ENCODE measurements around the gene CALHM1.

The CALHM1 gene

DNA sequence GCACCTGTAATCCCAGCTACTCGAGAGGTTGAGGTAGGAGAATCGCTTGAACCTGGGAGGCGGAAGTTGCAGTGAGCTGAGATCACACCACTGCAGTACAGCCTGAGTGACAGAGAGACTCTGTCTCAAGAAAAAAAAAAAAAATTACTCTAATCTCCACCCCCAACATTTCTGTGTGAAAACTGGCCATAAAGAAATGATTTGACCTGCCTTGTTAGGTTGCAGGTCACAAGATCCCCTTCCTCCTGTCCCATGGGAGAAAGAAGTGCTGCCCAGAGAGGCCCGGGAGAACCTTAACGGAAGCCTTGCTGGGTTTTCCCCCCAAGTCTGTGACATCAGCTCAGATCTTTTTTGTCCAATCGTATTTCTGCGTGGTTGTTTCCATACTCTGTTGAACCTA lies 8.7 kb upstream of the CALHM1 start:
- ChIA-PET CTCF (interaction anchor here (0.7 to 0.9 kb wide), 2 partner anchors 13 to 21 kb away, joined by 3 to 8 read pairs; no protein-coding TSS in a partner anchor), POLR2A (no interaction called here)
- TF ChIP-seq ARNT (IDR thresholded peaks at IDR 0.05) (no peak), ELF4 (IDR thresholded peaks at IDR 0.05) (no peak), TARDBP (IDR thresholded peaks at IDR 0.05) (no peak)
- no peak for DNase-seq (ENCODE audit: extremely low spot score)

GRCh38 chr10:103466734-103467133 lies 8.0 kb upstream of the CALHM1 start:
- TF ChIP-seq TARDBP (IDR thresholded peaks at IDR 0.05) (no peak), LEF1 (IDR thresholded peaks at IDR 0.05; ENCODE audit: borderline replicate concordance) (no peak), ELF4 (IDR thresholded peaks at IDR 0.05) (no peak), BHLHE40 (IDR thresholded peaks at IDR 0.05; ENCODE audit: borderline replicate concordance) (no peak), L3MBTL2 (conservative IDR thresholded peaks at IDR 0.05) (no peak), HDGF (IDR thresholded peaks at IDR 0.05; ENCODE audit: borderline replicate concordance) (no peak), FOXA1 (IDR thresholded peaks at IDR 0.05) (no peak), ARNT (IDR thresholded peaks at IDR 0.05) (no peak), FOXM1 (IDR thresholded peaks at IDR 0.05; ENCODE audit: borderline replicate concordance) (no peak), NFRKB (IDR thresholded peaks at IDR 0.05) (no peak), FOXK2 (IDR thresholded peaks at IDR 0.05) (no peak), ZNF384 (IDR thresholded peaks at IDR 0.05) (no peak), SUZ12 (IDR thresholded peaks at IDR 0.05) (no peak), SP1 (IDR thresholded peaks at IDR 0.05) (no peak), CTBP1 (IDR thresholded peaks at IDR 0.05; ENCODE audit: borderline replicate concordance) (no peak)
- TF ChIP-seq, protein P1, sequence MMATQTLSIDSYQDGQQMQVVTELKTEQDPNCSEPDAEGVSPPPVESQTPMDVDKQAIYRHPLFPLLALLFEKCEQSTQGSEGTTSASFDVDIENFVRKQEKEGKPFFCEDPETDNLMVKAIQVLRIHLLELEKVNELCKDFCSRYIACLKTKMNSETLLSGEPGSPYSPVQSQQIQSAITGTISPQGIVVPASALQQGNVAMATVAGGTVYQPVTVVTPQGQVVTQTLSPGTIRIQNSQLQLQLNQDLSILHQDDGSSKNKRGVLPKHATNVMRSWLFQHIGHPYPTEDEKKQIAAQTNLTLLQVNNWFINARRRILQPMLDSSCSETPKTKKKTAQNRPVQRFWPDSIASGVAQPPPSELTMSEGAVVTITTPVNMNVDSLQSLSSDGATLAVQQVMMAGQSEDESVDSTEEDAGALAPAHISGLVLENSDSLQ (IDR thresholded peaks at IDR 0.05), result no peak
- ChIA-PET CTCF (interaction anchor here (0.5 to 0.9 kb wide), 3 partner anchors 20 to 282 kb away, joined by 3 read pairs; no protein-coding TSS in a partner anchor), POLR2A (no interaction called here)
- DNase-seq (ENCODE audit: extremely low spot score), result no peak

DNA sequence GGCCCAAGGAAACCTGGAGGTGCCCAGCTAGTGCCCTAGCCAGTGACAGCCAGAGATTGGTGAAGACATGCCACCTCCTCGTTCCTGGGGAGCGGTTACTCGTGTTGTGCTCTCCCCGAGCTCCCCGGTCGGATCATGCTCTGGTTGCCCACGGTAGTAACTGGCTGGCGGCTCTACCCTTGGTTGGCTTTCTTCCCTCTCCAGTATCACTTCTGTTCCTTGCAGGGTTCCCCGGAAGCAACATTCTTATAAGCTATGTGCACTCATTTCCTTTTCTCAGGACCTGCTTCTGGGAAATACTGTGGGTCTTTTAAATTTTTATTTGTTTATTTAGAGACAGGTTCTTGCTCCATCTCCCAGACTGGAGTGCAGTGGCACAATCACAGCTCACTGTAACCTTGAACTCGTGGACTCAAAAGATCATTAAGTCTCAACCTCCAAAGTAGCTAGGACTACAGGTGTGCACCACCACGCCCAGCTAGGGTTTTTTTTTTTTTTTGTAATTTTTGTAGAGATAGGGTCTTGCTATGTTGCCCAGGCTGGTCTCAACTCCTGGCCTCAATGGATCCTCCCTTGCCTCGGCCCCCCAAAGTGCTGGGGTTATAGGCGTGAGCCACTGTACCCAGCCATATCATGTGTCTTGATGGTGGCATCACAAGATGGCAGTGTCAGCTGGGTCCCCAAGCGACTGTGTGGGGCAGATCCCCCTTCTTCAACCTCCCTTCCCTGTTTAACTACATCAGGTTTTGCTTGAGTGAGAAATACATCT lies 6.9 kb upstream of the CALHM1 start:
- DNase-seq (ENCODE audit: extremely low spot score), result no peak
- TF ChIP-seq LEF1 (IDR thresholded peaks at IDR 0.05; ENCODE audit: borderline replicate concordance) (no peak), ELF4 (IDR thresholded peaks at IDR 0.05) (no peak), NFRKB (IDR thresholded peaks at IDR 0.05) (no peak), HDGF (IDR thresholded peaks at IDR 0.05; ENCODE audit: borderline replicate concordance) (no peak), SUZ12 (IDR thresholded peaks at IDR 0.05) (no peak), FOXM1 (IDR thresholded peaks at IDR 0.05; ENCODE audit: borderline replicate concordance) (no peak), TARDBP (IDR thresholded peaks at IDR 0.05) (no peak), CTBP1 (IDR thresholded peaks at IDR 0.05; ENCODE audit: borderline replicate concordance) (no peak), FOXA1 (IDR thresholded peaks at IDR 0.05) (no peak)
- ChIA-PET CTCF (interaction anchor here (0.7 kb wide), 1 partner anchor 21 kb away, joined by 3 read pairs; no protein-coding TSS in a partner anchor), POLR2A (no interaction called here)

DNA sequence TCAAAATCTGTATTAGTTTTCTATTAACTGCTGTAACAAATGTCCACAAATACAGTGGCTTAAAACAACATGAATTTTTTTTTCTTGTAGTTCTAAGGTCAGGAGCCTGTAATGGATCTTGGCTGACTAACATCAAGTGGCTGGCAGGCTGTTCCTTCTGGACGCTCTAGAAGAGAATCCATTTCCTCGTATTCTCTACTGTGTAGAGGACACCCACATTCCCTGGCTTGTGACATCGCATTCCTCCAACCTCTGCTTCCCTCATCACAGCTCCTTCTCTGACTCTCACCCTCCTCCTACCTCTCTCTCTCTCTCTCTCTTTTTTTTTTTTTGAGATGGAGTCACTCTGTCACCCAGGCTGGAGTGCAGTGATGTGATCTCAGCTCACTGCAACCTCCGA lies 4.8 kb upstream of the CALHM1 start:
- no peak for DNase-seq (ENCODE audit: extremely low spot score)
- ChIA-PET CTCF (interaction anchor here (0.8 kb wide), 1 partner anchor 227 kb away, joined by 3 read pairs; no protein-coding TSS in a partner anchor), POLR2A (no interaction called here)
- TF ChIP-seq ARNT (IDR thresholded peaks at IDR 0.05), result no peak
- TF ChIP-seq FOXA1 (IDR thresholded peaks at IDR 0.05), result no peak
- TF ChIP-seq L3MBTL2 (conservative IDR thresholded peaks at IDR 0.05), result no peak
- no peak for TF ChIP-seq FOXK2 (IDR thresholded peaks at IDR 0.05)
- no peak for TF ChIP-seq SP1 (IDR thresholded peaks at IDR 0.05)
- TF ChIP-seq TARDBP (IDR thresholded peaks at IDR 0.05), result no peak
- TF ChIP-seq, protein P1 (IDR thresholded peaks at IDR 0.05), result no peak
- TF ChIP-seq HDGF (IDR thresholded peaks at IDR 0.05; ENCODE audit: borderline replicate concordance), result no peak
- no peak for TF ChIP-seq LEF1 (IDR thresholded peaks at IDR 0.05; ENCODE audit: borderline replicate concordance)
- no peak for TF ChIP-seq ELF4 (IDR thresholded peaks at IDR 0.05)

DNA sequence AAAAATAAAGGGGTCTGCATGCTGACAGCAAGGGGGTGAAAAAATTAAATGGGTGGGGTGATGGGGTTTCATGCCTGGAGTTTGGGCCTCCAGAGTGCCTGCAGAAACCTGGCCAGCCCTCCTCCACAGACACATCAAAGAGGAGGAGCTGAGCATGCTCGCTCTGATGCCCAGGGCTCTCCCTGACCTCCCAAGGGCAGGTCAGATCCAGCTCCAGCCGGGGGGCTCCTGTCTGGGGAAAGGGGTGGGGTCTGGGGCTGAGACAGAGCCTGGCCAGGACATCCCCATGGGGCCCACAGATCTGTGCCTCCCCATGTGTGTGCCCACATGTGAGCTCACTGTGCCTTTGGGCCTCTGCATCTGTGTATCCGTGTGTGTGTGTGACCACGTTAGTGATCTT lies 915 bp upstream of the CALHM1 start:
- DNase-seq (ENCODE audit: extremely low spot score), result no peak
- TF ChIP-seq ELF4 (IDR thresholded peaks at IDR 0.05) (no peak), ZNF384 (IDR thresholded peaks at IDR 0.05) (no peak), CTBP1 (IDR thresholded peaks at IDR 0.05; ENCODE audit: borderline replicate concordance) (no peak), FOXA1 (IDR thresholded peaks at IDR 0.05) (no peak), FOXM1 (IDR thresholded peaks at IDR 0.05; ENCODE audit: borderline replicate concordance) (no peak), ARNT (IDR thresholded peaks at IDR 0.05) (no peak), SUZ12 (IDR thresholded peaks at IDR 0.05) (no peak), BHLHE40 (IDR thresholded peaks at IDR 0.05; ENCODE audit: borderline replicate concordance) (no peak), TARDBP (IDR thresholded peaks at IDR 0.05) (no peak)
- ChIA-PET POLR2A (no interaction called here), CTCF (no interaction called here)

DNA sequence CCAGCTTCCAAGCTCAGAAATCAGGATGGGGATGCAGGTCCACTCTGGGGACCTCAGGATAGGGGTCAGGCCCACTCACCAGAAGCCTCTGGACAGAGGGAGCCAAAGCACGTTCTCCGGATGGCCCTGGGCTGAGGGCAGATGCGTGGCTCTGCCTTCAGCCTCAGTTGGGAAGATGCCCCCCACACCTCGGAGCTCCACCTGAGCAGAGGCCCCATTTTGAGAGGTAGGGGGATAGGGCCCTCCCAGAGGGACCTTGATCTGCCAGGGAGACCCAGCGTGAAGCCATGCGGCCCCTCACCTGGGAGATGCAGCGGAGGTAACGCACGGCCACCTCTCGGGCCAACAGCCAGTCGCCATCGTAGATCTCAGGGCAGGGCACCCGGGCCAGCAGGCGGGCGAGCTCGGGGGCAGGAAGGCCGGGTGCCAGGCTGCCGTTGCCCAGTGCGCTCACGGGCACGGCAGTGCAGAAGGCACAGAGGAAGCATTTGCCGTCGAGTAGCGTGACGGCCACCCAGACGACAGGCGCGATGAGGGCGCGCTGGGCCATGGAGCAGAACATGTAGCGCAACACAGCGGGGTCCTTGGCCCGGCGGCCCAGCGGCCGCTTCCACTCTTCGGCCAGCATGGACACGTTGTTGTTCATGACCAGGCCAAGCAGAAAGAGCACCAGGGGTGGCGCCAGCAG lies 660 bp downstream of the CALHM1 start:
- POLR2A ChIA-PET, result no interaction called here
- TF ChIP-seq, protein P1 (IDR thresholded peaks at IDR 0.05), result no peak
- TF ChIP-seq NFRKB (IDR thresholded peaks at IDR 0.05) (no peak), FOXM1 (IDR thresholded peaks at IDR 0.05; ENCODE audit: borderline replicate concordance) (no peak)
- DNase-seq (ENCODE audit: extremely low spot score), result no peak
- CTCF ChIA-PET, result interaction anchor here (0.6 kb wide), 1 partner anchor 80 kb away, joined by 3 read pairs; no protein-coding TSS in a partner anchor
